Small intestine (tissue), 16 donors: ENCODE data around the gene TMC5. TPM values are rescaled to one million over a fixed set of nuclear protein-coding genes. Genes with fewer than 3 reads are reported as not detected.
A peak's percentile ranks its signal among the peaks of the same experiment; 100 is the strongest.
"Not testable (repeated sequence)": the region's sequence is repeated elsewhere in the genome, so short reads cannot be mapped to it uniquely, and the experiment has no call there.

Experiments
- DNase-seq, 2 donors: peaks; one replicate each; pipeline versions ENCODE4 v3.0.0 to v3.0.0-alpha.2; 2013
- FAIRE-seq: peaks from 2 replicates; lab custom pipeline; 2012; peaks lifted over from hg19 to GRCh38; lab: Jason Lieb, UNC
- H3K27ac ChIP-seq, 3 donors: one replicate each; pipeline ENCODE4 v1.5.1; 2013; ENCODE audit warnings: low read length in 2 of 3, mild to moderate bottlenecking in 2 of 3, control low read depth in 1 of 3, inconsistent platforms in 1 of 3, low read depth in 1 of 3, moderate library complexity in 1 of 3
- H3K27me3 ChIP-seq, 3 donors: one replicate each; pipeline ENCODE4 v1.6.1; 2013; ENCODE audit warnings: low read length in 3 of 3, inconsistent platforms in 1 of 3; ENCODE audit not compliant: control insufficient read depth in 3 of 3, insufficient read depth in 3 of 3
- H3K36me3 ChIP-seq, 3 donors: one replicate each; pipeline ENCODE4 v1.6.1; 2013; ENCODE audit warnings: low read length in 3 of 3, inconsistent platforms in 1 of 3, low read depth in 1 of 3, mild to moderate bottlenecking in 1 of 3, moderate library complexity in 1 of 3; ENCODE audit not compliant: control insufficient read depth in 3 of 3, insufficient read depth in 2 of 3
- H3K4me1 ChIP-seq, 3 donors: one replicate each; pipeline ENCODE4 v1.6.1; 2013; ENCODE audit warnings: low read length in 2 of 3, inconsistent platforms in 1 of 3, low read depth in 1 of 3, mild to moderate bottlenecking in 1 of 3, moderate library complexity in 1 of 3; ENCODE audit not compliant: control insufficient read depth in 3 of 3, insufficient read depth in 2 of 3
- H3K4me3 ChIP-seq, 3 donors: one replicate each; pipeline ENCODE4 v1.5.1; 2013; ENCODE audit warnings: low read length in 3 of 3, control low read depth in 1 of 3, inconsistent platforms in 1 of 3, low read depth in 1 of 3, mild to moderate bottlenecking in 1 of 3, moderate library complexity in 1 of 3
- H3K9me3 ChIP-seq, 2 donors: one replicate each; pipeline ENCODE4 v1.6.1; 2013; ENCODE audit warnings: low read depth in 1 of 2, low read length in 1 of 2; ENCODE audit not compliant: control insufficient read depth in 2 of 2, insufficient read depth in 1 of 2
- WGBS, 3 donors: extraction: QIAGEN DNeasy Blood & Tissue Kit; methylation state at CpG; one replicate each; pipeline ENCODE4 v1.1.7; 2013; 5-methylcytosine and 5-hydroxymethylcytosine counted together
- long read RNA-seq, 10 donors: transcript quantifications; one replicate each; lab custom pipeline, GENCODE V29; 2026
- polyA plus RNA-seq, 4 donors: library from polyadenylated mRNA; stranded (reverse) in 3 of 4; unstranded in 1 of 4; fragments of 200-250 nt in 3 of 4; fragments of 120-200 nt in 1 of 4; gene quantifications; one replicate each; pipeline versions ENCODE4 v1.2.1 to v1.2.3, GENCODE V29; 2013
- donor health status: healthy with polysubstance abuse.
- donor health status: control.
- donor health status: control.
- donor health status: Bipolar disorder and iron deficiency.
- donor health status: healthy.

The TMC5 gene
- polyA plus RNA-seq, result 10 to 100 TPM; 35.2 to 91.6 (median 72.2) TPM
- long read RNA-seq, donor 1, result 0 reads
- long read RNA-seq, donor 2, full-length matches to known transcripts, result 1 of 13 reads
- long read RNA-seq, donor 2, partial matches to known transcripts, result 12 of 13 reads
- long read RNA-seq, donor 2, other reads (novel, unspliced or antisense), result 0 of 13 reads
- long read RNA-seq, donor 3, partial matches to known transcripts, result 10 of 10 reads
- long read RNA-seq, donor 3, other reads (novel, unspliced or antisense), result 0 of 10 reads
- long read RNA-seq, donor 4, result 0 reads
- long read RNA-seq, donor 5, result 0 reads
- long read RNA-seq, donor 6, full-length matches to known transcripts, result 1 of 22 reads
- long read RNA-seq, donor 6, partial matches to known transcripts, result 21 of 22 reads
- long read RNA-seq, donor 6, other reads (novel, unspliced or antisense), result 0 of 22 reads
- long read RNA-seq, donor 7, partial matches to known transcripts, result 21 of 120 reads
- long read RNA-seq, donor 7, other reads (novel, unspliced or antisense), result 99 of 120 reads
- long read RNA-seq, donor 8, result 0 reads
- long read RNA-seq, donor 9, result 0 reads
- long read RNA-seq, donor 10, full-length matches to known transcripts, result 2 of 17 reads
- long read RNA-seq, donor 10, partial matches to known transcripts, result 15 of 17 reads
- long read RNA-seq, donor 10, other reads (novel, unspliced or antisense), result 0 of 17 reads

- no peak for FAIRE-seq
- 7 to 40% (median 24%) methylated on average over 12 of the region's 12 CpGs for WGBS, 3 donors
- Histone ChIP-seq H3K9me3 (no peaks in the 10 kb centered on the region), H3K4me1 (peaks cover 0 to 3% (median 2%) of the 10 kb centered on the region in 3 donors), H3K27me3 (peaks cover 0 to 2% (median 0%) of the 10 kb centered on the region in 3 donors), H3K36me3 (peaks cover 0 to 11% (median 0%) of the 10 kb centered on the region in 3 donors), H3K27ac (peak within 1 kb of the TSS; percentile 87 to 96 (median 94)), H3K4me3 (peak within 1 kb of the TSS in 2 of 3 donors; percentile 55 to 76)
- peak; percentile 91 to 99 for DNase-seq
These were observed at the start of gene TMC5 for GRCh38 chr16:19417640-19418039. TMC5 (plus strand) TSS chr16:19417883; CDS start chr16:19440039, 22,156 bp downstream.

- H3K36me3 ChIP-seq, H3K4me1 ChIP-seq, DNase-seq, H3K27me3 ChIP-seq, H3K4me3 ChIP-seq, H3K9me3 ChIP-seq, FAIRE-seq, H3K27ac ChIP-seq: not testable (repeated sequence)
- 84 to 91% (median 85%) methylated on average over 7 of the region's 7 CpGs for WGBS, 3 donors
These were observed 45.1 kb upstream of the TMC5 start for GRCh38 chr16:19372541-19372940.

GRCh38 chr16:19374402-19374801, 43.3 kb upstream of the TMC5 start:
- Histone ChIP-seq H3K27me3 (no peaks in the 10 kb centered on the region), H3K27ac (no peak overlapping the region), H3K9me3 (no peaks in the 10 kb centered on the region), H3K4me3 (no peak overlapping the region), H3K36me3 (no peaks in the 10 kb centered on the region), H3K4me1 (no peaks in the 10 kb centered on the region)
- no peak for FAIRE-seq
- 93 to 95% (median 93%) methylated on average over 3 of the region's 3 CpGs for WGBS, 3 donors
- no peak for DNase-seq

GRCh38 chr16:19375561-19376158, 42.0 kb upstream of the TMC5 start:
- 19 to 32% (median 24%) methylated on average over 4 of the region's 4 CpGs for WGBS, 3 donors
- FAIRE-seq, result no peak

GRCh38 chr16:19377864-19378263, 39.8 kb upstream of the TMC5 start:
- Histone ChIP-seq H3K4me1 (peaks cover 0 to 2% (median 0%) of the 10 kb centered on the region in 3 donors), H3K9me3 (no peaks in the 10 kb centered on the region), H3K27me3 (no peaks in the 10 kb centered on the region), H3K27ac (no peak overlapping the region), H3K36me3 (no peaks in the 10 kb centered on the region), H3K4me3 (no peak overlapping the region)
- WGBS, 3 donors, result 60 to 92% (median 87%) methylated on average over 3 of the region's 3 CpGs
- DNase-seq, result no peak
- no peak for FAIRE-seq

More at GRCh38 chr16:19375561-19376158, 42.0 kb upstream of the TMC5 start:
- no peaks in the 10 kb centered on the region for H3K36me3 ChIP-seq
- H3K27me3 ChIP-seq, result no peaks in the 10 kb centered on the region
- H3K9me3 ChIP-seq, result no peaks in the 10 kb centered on the region
- H3K27ac ChIP-seq, result no peak overlapping the region
- no peaks in the 10 kb centered on the region for H3K4me1 ChIP-seq
- peak; percentile 55 to 66 for DNase-seq
- no peak overlapping the region for H3K4me3 ChIP-seq

- WGBS, 3 donors, result 58 to 89% (median 78%) methylated on average over 3 of the region's 3 CpGs
- DNase-seq (no peak), FAIRE-seq (no peak)
These were observed 39.2 kb upstream of the TMC5 start for GRCh38 chr16:19378511-19378910.

GRCh38 chr16:19379838-19380237, 37.8 kb upstream of the TMC5 start:
- no peak overlapping the region for H3K4me3 ChIP-seq
- FAIRE-seq (no peak), DNase-seq (no peak)
- H3K27me3 ChIP-seq, result no peaks in the 10 kb centered on the region
- H3K4me1 ChIP-seq, result peaks cover 0 to 5% (median 0%) of the 10 kb centered on the region in 3 donors
- H3K9me3 ChIP-seq, result no peaks in the 10 kb centered on the region
- 26 to 36% (median 27%) methylated on average over 2 of the region's 2 CpGs for WGBS, 3 donors
- H3K36me3 ChIP-seq, result no peaks in the 10 kb centered on the region
- no peak overlapping the region for H3K27ac ChIP-seq

More at GRCh38 chr16:19378511-19378910, 39.2 kb upstream of the TMC5 start:
- Histone ChIP-seq H3K9me3 (no peaks in the 10 kb centered on the region), H3K27ac (no peak overlapping the region), H3K4me1 (peaks cover 0 to 2% (median 0%) of the 10 kb centered on the region in 3 donors), H3K36me3 (no peaks in the 10 kb centered on the region), H3K4me3 (no peak overlapping the region), H3K27me3 (no peaks in the 10 kb centered on the region)

GRCh38 chr16:19380328-19380727, 37.4 kb upstream of the TMC5 start:
- FAIRE-seq, result no peak
- Histone ChIP-seq H3K27ac (no peak overlapping the region), H3K27me3 (no peaks in the 10 kb centered on the region), H3K9me3 (no peaks in the 10 kb centered on the region), H3K36me3 (no peaks in the 10 kb centered on the region), H3K4me3 (no peak overlapping the region), H3K4me1 (peaks cover 0 to 5% (median 0%) of the 10 kb centered on the region in 3 donors)
- no peak for DNase-seq
- WGBS, 3 donors, result 7 to 18% (median 8%) methylated on average over 3 of the region's 3 CpGs
